ENCODE results near the gene MDC1.

The MDC1 gene

GRCh38 chr6:30743099-30744053, 26.3 kb upstream of the MDC1 start:
- no peak for TF ChIP-seq CTCF (IDR thresholded peaks at IDR 0.05; ENCODE audit: insufficient read depth, low read depth, low read length, missing control alignments)
- peak overlapping the region; percentile 75 for H3K4me3 ChIP-seq (ENCODE audit: low read depth, low read length)
- peak; percentile 64 for DNase-seq (ENCODE audit: low read depth)

- DNase-seq (ENCODE audit: low read depth) = peak; percentile 98
- peak within 1 kb of the TSS; percentile 75 for H3K4me3 ChIP-seq (ENCODE audit: low read depth, low read length)
Observed at GRCh38 chr6:30742316-30743098, 25.4 kb upstream of the MDC1 start, which contains the start of gene FLOT1. TSS of gene FLOT1 (minus strand) at chr6:30742687. CDS start at chr6:30742189, 498 bp downstream.

GRCh38 chr6:30741789-30742315, 24.8 kb upstream of the MDC1 start:
- peak; percentile 40 for DNase-seq (ENCODE audit: low read depth)
- H3K4me3 ChIP-seq (ENCODE audit: low read depth, low read length) = peak overlapping the region; percentile 75
- TF ChIP-seq CTCF (IDR thresholded peaks at IDR 0.05; ENCODE audit: insufficient read depth, low read depth, low read length, missing control alignments) = no peak

More at GRCh38 chr6:30742316-30743098, 25.4 kb upstream of the MDC1 start, which contains the start of gene FLOT1:
- TF ChIP-seq CTCF (IDR thresholded peaks at IDR 0.05; ENCODE audit: insufficient read depth, low read depth, low read length, missing control alignments) = no peak

GRCh38 chr6:30741063-30741779, 24.1 kb upstream of the MDC1 start:
- TF ChIP-seq CTCF (IDR thresholded peaks at IDR 0.05; ENCODE audit: insufficient read depth, low read depth, low read length, missing control alignments) = no peak
- DNase-seq (ENCODE audit: low read depth) = peak; percentile 16
- peak overlapping the region; percentile 75 for H3K4me3 ChIP-seq (ENCODE audit: low read depth, low read length)

- no peak for DNase-seq (ENCODE audit: low read depth)
- H3K4me3 ChIP-seq (ENCODE audit: low read depth, low read length) = no peak overlapping the region
- no peak for TF ChIP-seq CTCF (IDR thresholded peaks at IDR 0.05; ENCODE audit: insufficient read depth, low read depth, low read length, missing control alignments)
Observed at GRCh38 chr6:30740540-30740870, 23.4 kb upstream of the MDC1 start.

GRCh38 chr6:30738532-30738931, 21.5 kb upstream of the MDC1 start:
- no peak for DNase-seq (ENCODE audit: low read depth)
- TF ChIP-seq CTCF (IDR thresholded peaks at IDR 0.05; ENCODE audit: insufficient read depth, low read depth, low read length, missing control alignments) = no peak
- no peak overlapping the region for H3K4me3 ChIP-seq (ENCODE audit: low read depth, low read length)

Measured in GM12865 (cell line).